NCI-H526 treated with DMSO at 0.1 percent for 48 hours (cell line): Measurements from ENCODE around the gene ATG5.
A peak's percentile ranks its signal among the peaks of the same experiment; 100 is the strongest.

Experiments
- DNase-seq: peaks from one replicate; lab custom pipeline; 2025; lab: John Stamatoyannopoulos, UW

ATG5 gene

DNA sequence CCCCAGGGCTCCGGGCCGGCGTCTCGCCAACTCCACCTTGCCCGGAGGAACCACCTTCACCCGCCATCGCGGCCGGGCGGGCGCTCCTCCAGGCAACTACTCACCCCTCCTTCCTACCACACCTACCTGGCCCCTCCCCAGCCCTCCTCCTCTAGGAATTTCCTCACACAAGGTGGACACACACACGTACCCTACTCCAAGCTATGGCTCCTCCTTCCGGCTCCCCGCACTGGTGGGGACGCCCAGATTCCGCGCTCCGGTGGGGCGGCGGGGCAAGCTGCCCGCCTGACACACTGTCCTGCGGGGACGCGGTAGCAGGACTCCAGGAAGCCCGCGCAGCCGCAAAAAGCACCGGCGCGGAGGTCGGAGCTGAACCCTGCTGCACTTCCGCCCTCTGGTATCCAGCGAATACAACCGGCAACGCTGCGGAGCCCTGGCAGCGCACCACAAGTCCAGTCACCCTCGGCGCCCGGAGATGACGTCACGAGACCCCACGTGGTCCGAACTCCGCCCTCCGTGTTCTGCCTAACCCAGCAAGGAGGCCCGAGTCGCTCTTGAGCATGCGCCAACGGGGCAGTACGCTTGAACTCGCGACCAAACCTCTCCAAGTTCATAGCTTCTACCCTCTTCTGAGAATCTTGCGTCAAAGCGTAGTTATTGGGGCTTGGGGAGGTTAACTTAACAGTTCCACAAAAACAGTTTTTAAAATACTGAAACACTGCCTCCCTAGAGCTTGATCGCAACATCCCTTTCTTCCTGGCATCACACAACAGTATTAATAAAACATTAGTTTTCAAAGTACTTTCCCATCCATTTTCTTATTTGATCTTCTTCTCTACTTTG, at the start of gene ATG5:
TSS of gene ATG5 (minus strand) at position 425 of the 843 bp plus-strand sequence. CDS start 9,552 bp downstream, outside the sequence.
- peak; percentile 95 for DNase-seq

DNA sequence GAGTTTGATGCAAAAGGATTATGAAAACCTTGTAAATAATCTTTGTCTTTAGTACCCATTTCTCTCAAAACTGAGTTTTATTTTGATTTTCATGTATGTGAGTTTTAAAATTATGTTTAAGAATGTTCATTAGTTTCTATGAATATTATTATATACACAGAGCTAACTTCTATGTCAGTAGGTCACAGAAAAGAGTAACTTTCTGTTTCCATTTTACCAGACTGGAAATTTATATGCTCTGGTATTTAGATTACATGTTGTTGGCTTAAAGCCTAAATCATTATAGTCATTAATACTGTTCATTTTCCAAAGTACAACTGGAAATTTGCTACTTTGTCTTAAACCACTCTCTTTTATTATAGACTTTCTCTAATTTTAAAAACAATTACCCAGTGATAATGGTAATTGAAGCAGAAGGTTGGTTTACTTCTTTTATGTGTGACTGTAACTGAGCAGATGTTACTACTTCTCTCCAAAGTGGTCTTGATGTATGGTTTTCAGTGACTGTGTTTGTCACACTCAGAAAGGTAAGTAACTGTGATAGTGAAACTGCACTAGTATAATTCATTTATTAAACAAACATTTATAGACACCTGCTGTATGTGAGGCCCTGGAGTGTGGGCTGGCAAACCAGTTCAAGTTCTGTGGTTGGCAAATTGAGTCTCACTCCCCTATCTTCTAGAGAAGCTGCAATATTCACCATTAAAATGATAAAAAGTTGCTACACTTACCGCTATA, 48.1 kb upstream of the ATG5 start:
- DNase-seq = no peak

DNA sequence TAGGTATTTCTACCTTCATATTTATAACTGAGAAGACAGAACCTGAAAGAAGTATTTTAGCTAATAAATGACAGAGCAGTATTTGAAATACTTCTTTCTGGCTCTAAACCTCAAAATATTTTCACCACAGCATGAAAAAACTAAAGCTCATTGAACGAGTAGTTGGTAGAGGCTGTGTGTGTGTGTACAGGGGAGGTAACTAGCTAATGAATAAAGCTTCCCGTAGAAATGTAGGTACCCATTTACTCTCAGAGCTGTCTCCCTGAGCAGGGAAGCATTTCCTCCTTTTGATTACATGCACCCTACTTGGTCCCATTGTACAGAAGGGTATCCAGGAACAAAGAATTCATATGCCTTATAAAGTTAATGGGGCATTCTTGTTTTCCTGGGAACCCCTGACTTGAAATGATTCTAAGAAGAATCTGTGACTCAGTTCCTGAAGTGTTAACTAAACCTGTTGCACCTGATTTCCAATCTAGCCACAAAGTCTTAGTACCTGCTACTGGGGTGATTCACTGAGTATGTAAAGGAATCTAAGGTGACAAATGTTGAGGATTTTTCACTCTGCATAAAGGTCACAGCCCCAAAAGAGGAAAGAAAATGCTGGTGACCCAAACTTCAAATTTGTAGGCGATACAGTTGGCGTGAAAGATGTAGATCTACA, 47.4 kb upstream of the ATG5 start:
- no peak for DNase-seq

DNA sequence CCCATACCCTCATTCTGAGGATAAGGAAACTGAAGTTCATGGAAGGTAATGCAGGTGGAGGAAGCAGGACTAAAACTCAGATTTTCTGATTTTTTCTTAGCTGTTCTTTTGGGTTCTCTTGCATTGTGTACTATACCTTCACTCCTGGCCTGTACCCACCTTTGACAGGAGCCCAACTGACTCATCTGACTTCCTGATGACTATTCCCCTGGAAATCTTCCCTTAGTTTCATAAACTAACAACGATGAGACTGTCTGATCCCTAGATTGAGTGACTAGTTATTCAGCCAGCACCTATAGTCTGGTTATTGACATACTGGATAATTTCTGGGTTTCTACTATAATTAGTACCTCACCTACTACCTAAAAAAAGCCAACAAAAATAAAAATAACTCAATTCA, 45.1 kb upstream of the ATG5 start:
- no peak for DNase-seq

DNA sequence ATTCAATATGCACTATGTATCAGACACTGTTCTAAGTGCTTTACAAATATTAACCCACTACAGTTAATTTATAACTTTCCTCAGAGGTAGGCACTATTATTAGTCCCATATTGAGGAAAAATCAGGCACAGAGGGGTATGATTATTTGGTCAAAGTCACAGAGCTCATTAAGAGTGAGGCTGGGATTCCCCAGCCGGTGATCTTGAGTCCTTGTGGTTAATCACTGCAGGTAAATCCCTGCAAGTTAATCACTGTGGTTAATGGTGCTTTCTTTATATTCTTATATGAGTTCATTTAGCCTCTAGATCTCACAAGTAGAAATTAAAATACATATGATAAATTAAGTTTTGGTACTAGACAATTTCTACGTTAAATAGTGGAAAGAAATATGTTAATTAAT, 44.2 kb upstream of the ATG5 start:
- DNase-seq = no peak

DNA sequence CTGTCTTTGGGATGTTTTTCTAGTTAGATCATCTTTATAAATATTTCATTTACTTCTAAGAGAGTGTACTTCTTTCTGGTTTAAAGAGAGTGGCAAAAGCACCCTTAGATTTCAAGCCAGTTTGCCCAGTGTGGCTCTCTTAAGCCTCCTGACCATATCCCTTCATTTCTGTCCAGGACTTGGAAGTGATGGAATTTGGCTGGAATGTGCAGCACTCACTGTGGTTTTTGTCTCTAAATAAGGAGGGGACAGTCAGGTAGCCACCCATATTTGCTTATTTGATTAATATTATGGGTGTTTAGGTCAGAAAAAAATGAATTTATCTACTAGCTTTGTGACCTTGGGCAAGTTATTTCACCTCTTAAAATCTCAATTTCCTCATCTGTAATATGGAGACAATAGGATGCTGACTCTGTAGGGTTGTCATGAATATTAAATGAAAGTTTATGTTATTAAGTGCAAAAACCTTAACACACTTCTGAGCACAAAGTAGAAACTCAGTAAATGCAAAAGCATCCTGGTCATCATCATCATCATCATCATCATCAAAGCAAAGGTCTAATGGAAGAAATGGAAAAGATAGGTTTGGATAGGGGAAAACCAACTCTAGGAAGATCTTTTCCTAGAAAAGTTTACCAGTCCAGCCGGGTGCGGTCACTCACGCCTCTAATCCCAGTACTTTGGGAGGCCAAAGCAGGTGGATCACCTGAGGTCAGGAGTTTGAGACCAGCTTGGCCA, 38.0 kb upstream of the ATG5 start:
- DNase-seq = no peak

DNA sequence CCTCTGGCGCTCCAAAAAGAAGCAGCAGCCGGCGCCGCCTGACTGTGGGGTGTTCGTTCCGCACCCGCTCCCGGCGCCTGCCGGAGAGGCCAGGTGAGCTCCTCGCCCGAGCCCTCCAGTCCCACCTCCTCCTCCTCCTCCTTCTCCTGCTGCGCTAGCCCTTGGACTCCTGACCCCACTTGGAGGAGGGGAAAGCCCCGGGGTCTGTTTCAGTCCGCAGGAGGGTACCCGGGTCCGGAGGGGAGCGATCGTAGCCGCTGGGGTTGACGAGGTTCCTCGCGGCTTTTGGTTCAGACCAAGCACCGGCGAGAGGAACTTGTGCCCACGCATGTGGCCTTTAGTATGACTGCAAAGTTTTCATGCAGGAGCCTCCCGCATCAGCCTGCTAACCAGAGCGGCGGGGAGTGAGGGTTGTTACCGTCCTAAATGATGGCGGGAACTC, 35.5 kb upstream of the ATG5 start:
- DNase-seq = peak; percentile 63

DNA sequence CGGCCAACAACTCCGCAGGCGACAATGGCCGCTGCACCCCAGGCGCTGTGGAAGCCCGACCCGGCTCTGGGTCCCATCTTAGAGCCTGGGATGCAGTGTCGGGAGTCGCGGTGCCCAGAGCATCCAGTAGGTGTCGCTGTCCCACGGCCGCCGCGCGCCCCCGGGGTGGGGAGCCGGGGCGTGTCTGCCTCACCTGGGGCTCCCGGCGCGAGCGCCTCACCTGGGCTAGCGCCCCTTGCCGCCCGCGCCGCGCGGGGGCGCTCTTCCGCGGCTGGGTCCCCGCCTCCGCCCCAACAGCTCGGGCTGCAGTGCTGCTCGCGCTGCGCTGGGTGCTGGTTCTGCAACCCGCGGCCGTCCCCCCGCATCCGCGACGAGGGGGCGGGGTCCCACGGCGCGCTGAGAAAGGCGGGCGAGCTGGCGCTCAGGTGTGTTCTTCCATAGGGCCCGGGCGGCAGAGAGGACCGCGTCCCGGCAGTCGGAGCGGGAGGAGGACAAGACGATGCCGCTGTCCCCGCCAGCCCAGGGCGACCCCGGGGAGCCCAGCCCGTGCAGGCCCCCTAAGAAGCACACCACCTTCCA, 34.9 kb upstream of the ATG5 start, which contains the start of gene CRYBG1:
TSS of gene CRYBG1 (plus strand) at position 308 of the 579 bp plus-strand sequence. CDS start at position 500, 192 bp downstream.
- peak; percentile 75 for DNase-seq

DNA sequence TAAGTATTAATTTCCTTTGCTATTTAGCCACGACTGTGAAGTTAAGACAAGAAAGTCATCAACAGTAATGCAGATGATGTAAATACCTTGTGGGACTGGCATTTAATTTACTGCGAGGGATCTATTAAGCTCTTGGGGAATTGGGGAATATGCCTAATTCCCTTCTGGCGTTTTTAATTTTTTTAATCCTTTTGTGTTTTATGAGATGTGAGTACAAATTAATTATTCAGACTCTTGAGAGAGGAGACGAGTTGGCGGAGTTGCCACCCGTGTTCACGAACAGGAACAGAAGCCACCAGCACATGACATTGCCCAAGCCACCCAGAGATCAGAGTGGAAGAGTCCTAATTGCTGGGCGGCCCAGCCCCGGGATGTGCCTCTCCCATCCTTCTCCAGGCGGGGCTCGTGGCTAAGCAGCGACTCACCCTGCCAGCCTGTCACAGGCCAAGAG, 34.4 kb upstream of the ATG5 start:
- no peak for DNase-seq

DNA sequence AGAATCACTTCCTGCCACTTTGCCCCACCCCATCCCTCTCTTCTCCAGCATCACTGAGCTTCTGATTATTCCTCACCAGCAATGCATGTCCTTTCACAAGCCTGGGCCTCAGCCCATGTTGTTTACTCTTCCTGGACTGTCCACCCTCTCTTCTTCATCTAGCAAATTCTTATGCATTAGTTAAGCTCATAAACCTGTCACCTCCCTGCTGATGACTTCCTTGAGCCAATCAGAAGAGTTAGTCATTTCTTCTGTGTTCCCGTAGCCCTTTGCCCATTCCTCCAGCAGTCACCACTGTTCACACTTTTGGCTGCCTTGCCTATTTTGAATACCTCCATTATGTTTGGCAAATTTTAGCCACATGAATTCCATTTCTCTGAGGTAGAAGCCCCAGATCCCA, 30.8 kb upstream of the ATG5 start:
- no peak for DNase-seq

DNA sequence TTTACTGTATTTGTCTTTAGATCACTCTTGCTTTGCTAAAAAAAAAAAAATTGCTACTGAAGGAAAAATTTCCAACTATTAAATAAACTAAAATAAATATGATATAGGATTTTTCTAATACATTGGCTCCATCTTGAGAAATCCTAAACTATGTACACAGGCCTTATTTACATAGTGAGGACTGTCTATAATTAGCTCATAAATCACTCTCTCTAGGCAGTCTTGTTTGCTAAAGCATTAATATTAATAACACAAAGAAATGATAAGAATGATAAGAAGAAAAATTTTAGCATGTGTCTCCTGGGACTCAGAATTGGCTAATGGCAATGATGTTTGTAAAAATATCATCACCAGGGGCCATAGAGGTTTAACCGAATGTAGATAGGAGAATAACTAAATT, 21.7 kb upstream of the ATG5 start:
- DNase-seq = peak; percentile 11

DNA sequence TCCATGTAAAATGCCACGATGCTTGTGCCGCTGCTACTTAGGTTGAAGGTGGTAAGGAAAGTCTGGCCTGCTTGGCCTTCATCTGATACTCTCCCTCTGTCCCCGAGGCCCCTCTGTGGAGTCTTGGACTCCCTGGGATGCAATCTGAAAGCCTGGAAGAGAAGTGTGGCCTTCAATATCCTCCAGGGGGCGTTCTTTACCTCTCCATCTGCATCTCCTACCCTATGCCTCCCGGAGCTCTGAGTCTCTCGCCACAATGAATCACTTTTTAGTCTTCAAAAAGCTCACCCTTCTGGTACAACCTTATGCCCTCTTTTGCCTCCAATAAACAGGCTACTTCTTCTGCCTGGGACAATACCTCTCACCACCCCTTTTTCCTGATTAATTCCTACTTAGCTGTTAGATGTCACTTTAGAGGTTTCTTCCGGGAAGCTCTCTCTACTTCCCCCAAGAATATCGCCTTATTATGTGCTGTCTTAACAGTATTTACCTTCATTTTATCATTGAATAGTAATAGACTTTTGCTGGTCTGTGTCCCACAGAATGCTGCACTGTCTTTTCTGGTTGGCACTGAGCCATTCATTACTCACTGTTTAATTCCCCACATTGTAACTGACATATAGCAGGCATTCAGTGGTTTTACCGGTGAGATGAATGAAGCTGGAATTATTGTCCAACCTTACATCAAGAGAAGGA, 13.9 kb upstream of the ATG5 start:
- peak; percentile 68 for DNase-seq

DNA sequence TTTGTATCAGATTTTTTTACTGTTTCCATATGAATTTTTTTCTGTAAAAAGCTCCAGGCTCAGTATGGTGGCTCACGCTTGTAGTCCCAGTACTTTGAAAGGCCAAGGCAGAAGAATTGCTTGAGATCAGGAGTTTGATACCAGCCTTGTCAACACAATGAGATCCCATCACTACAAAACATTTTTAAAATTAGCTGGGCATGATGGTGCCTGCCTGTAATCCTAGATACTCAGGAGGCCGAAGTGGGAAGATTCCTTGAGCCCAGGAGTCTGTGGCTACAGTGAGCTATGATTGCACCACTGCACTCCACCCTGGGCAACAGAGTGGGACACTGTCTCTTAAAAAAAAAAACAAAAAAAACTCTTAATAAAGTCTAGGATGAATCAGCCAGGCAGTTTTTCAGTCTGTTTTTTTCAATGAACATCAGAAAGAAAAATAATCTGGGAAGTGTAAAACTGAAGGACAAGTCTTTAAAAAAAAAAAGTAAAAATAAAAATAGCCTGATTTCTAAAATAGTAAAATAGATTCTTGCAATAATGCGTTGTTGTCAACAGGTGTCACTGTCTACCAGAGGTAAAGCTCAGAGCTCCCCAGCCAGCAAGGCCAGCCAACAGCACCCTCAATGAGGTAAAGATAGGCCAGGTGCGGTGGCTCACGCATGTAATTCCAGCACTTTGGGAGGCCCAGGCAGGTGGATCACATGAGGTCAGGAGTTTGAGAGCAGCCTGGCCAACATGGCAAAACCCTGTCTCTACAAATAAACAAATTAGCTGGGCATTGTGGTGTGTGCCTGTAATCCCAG, 9.3 kb upstream of the ATG5 start:
- DNase-seq = peak; percentile 40

DNA sequence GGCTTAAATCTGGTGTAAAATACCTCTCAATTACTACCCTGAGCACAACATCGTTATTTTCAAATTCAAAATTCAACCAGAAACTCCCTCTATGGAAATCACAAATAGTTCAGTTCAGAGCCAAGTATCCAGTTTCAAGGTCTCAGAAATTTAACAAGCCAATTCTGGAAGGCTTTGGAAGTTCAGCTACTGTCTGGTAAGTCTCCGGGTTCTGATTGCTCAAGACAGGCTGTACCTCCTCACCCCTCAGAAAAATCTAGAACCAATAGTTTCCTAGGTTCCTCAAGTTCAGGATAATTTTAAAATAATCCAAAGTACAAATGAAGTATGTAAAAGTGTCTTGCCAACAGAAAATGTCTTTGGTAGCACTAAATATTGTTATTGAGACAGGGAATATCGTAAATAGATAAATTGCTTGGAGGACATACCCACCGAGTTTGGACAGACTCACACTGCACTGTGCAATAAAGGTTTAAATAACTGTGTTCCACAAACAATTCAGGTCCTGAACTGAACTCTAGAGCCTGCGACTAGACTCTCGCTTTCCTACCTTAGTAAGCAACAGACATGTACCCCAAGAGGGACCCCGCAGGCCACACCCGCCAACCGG, 729 bp downstream of the ATG5 start:
- DNase-seq = no peak

DNA sequence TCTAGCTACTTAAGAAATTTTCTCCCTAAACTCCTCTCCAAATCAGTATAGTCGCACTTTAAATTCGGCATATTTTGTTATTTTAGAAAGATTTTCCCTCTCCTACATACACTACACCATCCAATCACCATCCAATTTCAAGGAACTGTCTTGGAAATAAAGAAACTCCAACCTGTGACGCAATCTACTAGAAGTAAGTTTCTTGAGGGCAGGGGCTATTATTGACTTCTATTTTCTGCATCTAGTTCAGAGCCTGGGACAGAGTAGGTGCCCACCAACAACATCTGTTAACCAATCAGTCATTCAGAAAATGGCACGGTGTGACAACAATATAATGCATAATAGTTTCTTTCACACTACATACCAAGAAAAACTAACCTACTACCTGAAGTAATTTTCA, 3.6 kb downstream of the ATG5 start:
- no peak for DNase-seq

DNA sequence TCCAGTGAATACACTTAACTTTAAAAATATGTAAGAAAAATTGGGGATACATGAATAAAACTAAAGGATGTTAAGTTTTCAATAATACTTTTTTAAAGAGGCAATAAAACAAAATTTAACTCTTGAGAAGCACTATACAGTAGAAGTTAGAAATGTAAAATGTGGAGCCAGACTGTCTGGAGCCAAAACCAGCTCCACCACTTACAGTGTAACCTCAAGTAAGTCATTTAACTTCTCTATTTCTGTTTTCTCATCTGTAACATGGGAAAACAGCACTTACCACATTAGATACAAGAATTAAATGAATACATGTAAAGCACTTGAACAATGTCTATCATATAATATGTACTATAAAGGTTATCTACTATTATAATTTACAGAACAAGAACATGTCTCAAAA, 6.7 kb downstream of the ATG5 start:
- no peak for DNase-seq

DNA sequence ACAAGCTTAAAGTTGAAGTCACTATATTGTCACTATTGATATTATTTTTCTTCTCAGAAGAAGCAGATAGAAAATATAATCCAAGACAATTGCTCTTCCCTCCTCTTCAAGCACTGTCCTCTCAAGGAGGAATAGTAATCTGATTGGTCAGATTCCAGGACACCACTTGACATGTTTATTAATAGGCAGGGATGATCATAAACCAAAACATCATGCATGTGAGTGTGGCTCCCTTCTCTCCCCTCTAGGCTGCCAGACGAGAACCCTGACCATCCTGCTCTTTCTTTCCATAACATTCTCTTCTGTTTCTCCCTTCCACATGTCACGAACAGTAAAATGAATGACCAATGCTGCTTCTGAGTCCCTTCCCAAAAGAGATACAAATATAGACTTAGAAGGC, 7.5 kb downstream of the ATG5 start:
- DNase-seq = no peak

DNA sequence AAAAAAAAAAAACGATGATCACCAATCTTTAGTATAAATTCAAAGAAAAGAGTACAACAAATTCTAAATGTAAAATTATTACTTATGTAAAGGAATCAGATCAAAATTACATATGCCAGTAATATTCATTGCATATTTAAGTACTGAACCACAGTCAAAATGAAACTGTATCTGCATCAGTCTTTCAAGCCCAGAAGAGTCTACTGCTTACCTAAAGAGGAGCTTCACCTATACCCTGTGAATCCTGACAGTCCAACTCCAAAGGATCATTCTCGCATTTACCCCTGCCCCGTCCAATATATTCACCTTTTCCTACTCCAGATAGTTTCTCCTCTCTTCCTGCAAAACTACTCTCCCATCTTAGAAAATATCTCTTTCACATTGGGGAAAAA, 9.2 kb downstream of the ATG5 start:
- no peak for DNase-seq

DNA sequence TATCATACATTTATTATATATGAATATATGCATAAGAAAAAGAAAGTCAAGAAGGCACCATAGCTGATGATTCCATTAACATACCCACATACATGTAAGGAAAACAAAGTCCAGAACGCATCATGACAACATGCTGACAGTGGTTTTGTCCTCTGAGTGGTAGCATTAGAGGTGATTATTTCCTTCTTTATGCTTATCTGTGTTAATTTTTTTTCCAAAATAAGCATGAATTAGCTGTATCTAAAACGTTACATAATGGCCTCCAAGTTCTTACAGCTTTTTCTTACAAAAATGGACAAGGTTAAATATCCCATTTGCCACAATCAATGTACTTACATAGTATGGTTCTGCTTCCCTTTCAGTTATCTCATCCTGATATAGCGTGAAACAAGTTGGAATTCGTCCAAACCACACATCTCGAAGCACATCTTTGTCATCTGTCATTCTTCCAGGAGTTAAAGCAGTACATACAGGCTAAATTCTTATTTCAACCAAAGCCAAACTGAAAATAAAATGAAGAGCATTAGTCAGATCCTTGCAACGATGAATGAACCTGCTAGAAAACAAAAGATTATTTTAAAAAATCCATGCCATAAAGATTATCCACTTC, 9.7 kb downstream of the ATG5 start:
- DNase-seq = no peak
